Occipital lobe (tissue), 1 donor: ENCODE data around the gene CREB5. TPM values are rescaled to one million over a fixed set of nuclear protein-coding genes. Genes with fewer than 3 reads are reported as not detected.

Experiments used
- total RNA-seq: library from RNA; depleted of rRNA; stranded (reverse); fragments of >200 nt; gene quantifications from one replicate; pipeline ENCODE4 v1.2.3, GENCODE V29; 2014

CREB5 gene
- total RNA-seq, 1 donor from 2014 or later = 8.0 TPM

Other genes starting within 250 kb of the CREB5 start
- 62.1 TPM for gene JAZF1, start 231.7 kb upstream of the CREB5 start, total RNA-seq